Psoas muscle (tissue), 8 donors: ENCODE results near the gene YIF1A. TPM values are rescaled to one million over a fixed set of nuclear protein-coding genes. Genes with fewer than 3 reads are reported as not detected.

Source experiments
- ATAC-seq, 4 donors: fragments of 200-7000 bp; cut with Tn5 transposase; one replicate each; pipeline ENCODE4 v1.9.1; 2020; ENCODE audit warnings: moderate library complexity in 3 of 4, mild to moderate bottlenecking in 2 of 4
- DNase-seq, 2 donors: peaks; one replicate each; pipeline ENCODE4 v3.0.0-alpha.2; 2020
- H3K27ac ChIP-seq: fragments of 200-600 bp; one replicate; pipeline ENCODE4 v1.8.0; 2022
- H3K27me3 ChIP-seq, 3 donors: fragments of 200-600 bp in 1 of 3; one replicate each; pipeline versions ENCODE4 v1.6.1 to v1.8.0; 2013 to 2022; ENCODE audit warnings: low read length in 2 of 3, mild to moderate bottlenecking in 2 of 3, moderate library complexity in 1 of 3; ENCODE audit not compliant: insufficient read depth in 3 of 3
- H3K36me3 ChIP-seq, 2 donors: fragments of 200-600 bp in 1 of 2; one replicate each; pipeline versions ENCODE4 v1.6.1 to v1.8.0; 2013 to 2022; ENCODE audit warnings: low read depth in 1 of 2, mild to moderate bottlenecking in 1 of 2, moderate library complexity in 1 of 2; ENCODE audit not compliant: insufficient read depth in 1 of 2
- H3K4me1 ChIP-seq: fragments of 200-600 bp; one replicate; pipeline ENCODE4 v1.8.0; 2022
- H3K4me3 ChIP-seq: fragments of 200-600 bp; one replicate; pipeline ENCODE4 v1.8.0; 2022; ENCODE audit warnings: mild to moderate bottlenecking
- H3K9me3 ChIP-seq: fragments of 200-600 bp; one replicate; pipeline ENCODE4 v1.8.0; 2022
- CTCF ChIP-seq: fragments of 200-600 bp; IDR thresholded peaks from one replicate; pipeline ENCODE4 v1.8.0; 2022; ENCODE audit warnings: antibody characterized with exemption
- WGBS, 3 donors: extraction: QIAGEN DNeasy Blood & Tissue Kit; methylation state at CpG; one replicate each; pipeline versions ENCODE4 v1.1.6 to v1.1.7; 2013; 5-methylcytosine and 5-hydroxymethylcytosine counted together
- intact Hi-C, 2 donors: fragments of 100-400 bp; cut with DNase I; formaldehyde crosslinking; loops; one replicate each; pipeline versions ENCODE4 v1.11.0 to v1.14.2; 2022
- polyA plus RNA-seq, 3 donors: library from polyadenylated mRNA; stranded (reverse); fragments of 200-250 nt; gene quantifications; one replicate each; pipeline ENCODE4 v1.2.3, GENCODE V29; 2013
- total RNA-seq, 4 donors: library from RNA; stranded (reverse); fragmentation: NEBNext Ultra II Directional in 2 of 4; extraction: Animal tissue kit (Norgen Biotek cat#: 25700) in 2 of 4; gene quantifications; one replicate each; pipeline versions ENCODE4 v1.2.1 to v1.2.4, GENCODE V29; 2021 to 2023
- donor health status: healthy with polysubstance abuse.
- donor health status: DM: no; HTN: no; CAD: no; lungs with moderate emphysema.
- donor health status: Bipolar disorder and iron deficiency.
- donor health status: healthy.
- donor health status: DM: yes; HTN: yes; CAD: no.
- donor health status: DM: no; HTN: no; CAD: no.
- donor health status: DM: no; HTN: no; CAD: no.
- donor health status: DM: yes; HTN: yes; CAD: no.

YIF1A gene
- total and polyA plus RNA-seq, 7 donors = 70.1 to 161 (median 87.4) TPM

GRCh38 chr11:66332371-66333219 lies 43.7 kb upstream of the YIF1A start:
- no peaks in the 10 kb centered on the region for H3K27me3 ChIP-seq
- 85 to 90% (median 85%) methylated on average over 18 of the region's 18 CpGs for WGBS, 3 donors
- intact Hi-C loops = no loop called here
- H3K4me3 ChIP-seq = no peak overlapping the region
- no peaks in the 10 kb centered on the region for H3K9me3 ChIP-seq
- peaks cover 36% of the 10 kb centered on the region for H3K4me1 ChIP-seq
- no peak overlapping the region for H3K27ac ChIP-seq
- DNase-seq (peak in 1 of 2 donors; percentile 34), ATAC-seq (no peak)
- TF ChIP-seq CTCF = no peak
- peaks cover 0 to 25% of the 10 kb centered on the region in 2 donors for H3K36me3 ChIP-seq

GRCh38 chr11:66331542-66332370 lies 42.8 kb upstream of the YIF1A start:
- Histone ChIP-seq H3K4me3 (no peak overlapping the region), H3K27ac (no peak overlapping the region), H3K36me3 (peaks cover 0 to 21% of the 10 kb centered on the region in 2 donors), H3K27me3 (no peaks in the 10 kb centered on the region), H3K9me3 (no peaks in the 10 kb centered on the region), H3K4me1 (peaks cover 28% of the 10 kb centered on the region)
- DNase-seq (peak in 1 of 2 donors; percentile 46), ATAC-seq (no peak)
- WGBS, 3 donors = 89 to 95% (median 92%) methylated on average over 10 to 12 of the region's 12 CpGs
- no peak for TF ChIP-seq CTCF
- intact Hi-C loops = no loop called here

GRCh38 chr11:66330931-66331330 lies 42.0 kb upstream of the YIF1A start:
- H3K4me1 ChIP-seq = peaks cover 20% of the 10 kb centered on the region
- no peak for TF ChIP-seq CTCF
- 58 to 61% (median 60%) methylated on average over 8 to 10 of the region's 10 CpGs for WGBS, 3 donors
- intact Hi-C loops = no loop called here
- no peak overlapping the region for H3K27ac ChIP-seq
- no peaks in the 10 kb centered on the region for H3K9me3 ChIP-seq
- no peak for ATAC-seq
- DNase-seq = peak in 1 of 2 donors; percentile 44
- no peak overlapping the region for H3K4me3 ChIP-seq
- H3K36me3 ChIP-seq = peaks cover 0 to 21% of the 10 kb centered on the region in 2 donors
- no peaks in the 10 kb centered on the region for H3K27me3 ChIP-seq

GRCh38 chr11:66329165-66329673 lies 40.3 kb upstream of the YIF1A start:
- TF ChIP-seq CTCF = no peak
- Histone ChIP-seq H3K4me1 (peaks cover 8% of the 10 kb centered on the region), H3K27me3 (no peaks in the 10 kb centered on the region), H3K4me3 (no peak overlapping the region), H3K9me3 (no peaks in the 10 kb centered on the region), H3K36me3 (peaks cover 0 to 21% of the 10 kb centered on the region in 2 donors), H3K27ac (no peak overlapping the region)
- DNase-seq = peak in 1 of 2 donors; percentile 37
- 61 to 69% (median 67%) methylated on average over 3 of the region's 3 CpGs for WGBS, 3 donors
- intact Hi-C loops = no loop called here
- no peak for ATAC-seq
